ENCODE data around the gene NRROS. TPM values are rescaled to one million over a fixed set of nuclear protein-coding genes. Genes with fewer than 3 reads are reported as not detected.

NRROS gene
- total and polyA plus RNA-seq, 8 donors: 0.37 to 3.6 (median 1.0) TPM

DNA sequence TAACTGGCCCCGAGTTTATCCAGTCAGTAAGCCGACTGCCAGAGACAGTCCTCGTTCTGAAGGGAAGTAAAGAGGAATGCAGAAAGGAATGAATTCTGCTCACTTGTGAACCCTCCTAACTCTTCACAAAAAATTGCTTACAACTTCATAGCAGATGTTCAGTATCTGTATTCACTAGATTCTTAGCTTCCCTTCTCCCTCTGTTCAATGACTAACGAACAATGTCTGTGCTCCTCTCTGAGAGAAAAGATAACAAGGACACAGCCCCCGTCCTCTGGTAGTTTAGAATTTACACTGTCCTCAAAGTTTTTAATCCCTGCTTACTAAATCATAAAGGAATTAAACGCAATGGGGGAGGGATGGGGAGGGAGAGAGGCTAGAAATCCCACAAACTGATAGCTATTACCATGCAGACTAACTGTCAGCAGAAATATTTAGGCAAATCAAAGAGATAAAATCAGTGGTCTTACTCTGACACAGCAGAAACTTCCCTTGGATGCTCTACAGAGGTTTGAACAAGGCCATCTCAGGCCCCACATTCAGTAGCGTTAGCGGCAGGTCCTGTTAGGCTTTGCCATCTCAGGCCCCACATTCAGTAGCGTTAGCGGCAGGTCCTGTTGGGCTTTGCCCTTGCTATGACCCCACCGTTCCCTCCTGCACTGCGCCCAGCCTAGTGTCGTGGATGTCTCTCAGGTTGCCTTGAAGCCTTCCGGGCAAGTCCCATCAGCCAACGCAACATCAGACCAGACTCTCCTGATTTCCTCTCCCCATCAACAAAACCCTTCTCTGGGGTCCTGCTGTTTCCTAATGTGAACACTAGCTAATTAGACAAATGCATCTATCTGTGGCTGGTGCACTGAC lies 23.4 kb downstream of the NRROS start:
- DNase-seq: no peak
- Histone ChIP-seq H3K27me3 (no peaks in the 10 kb centered on the region), H3K4me3 (no peak overlapping the region), H3K9me3 (no peaks in the 10 kb centered on the region), H3K27ac (no peak overlapping the region), H3K4me1 (no peaks in the 10 kb centered on the region), H3K36me3 (no peaks in the 10 kb centered on the region)
- WGBS, 2 donors: 54 to 71% methylated on average over 15 of the region's 15 CpGs
- FAIRE-seq: no peak
- no peak for ATAC-seq
- TF ChIP-seq CTCF (IDR thresholded peaks at IDR 0.05): no peak
- intact Hi-C loops (cut with DNase I): no loop called here

- DNase-seq: no peak
- H3K4me1 ChIP-seq: no peaks in the 10 kb centered on the region
- peak in 1 of 4 donors; percentile 32 for ATAC-seq
- 31 to 37% methylated on average over 23 of the region's 23 CpGs for WGBS, 2 donors
- FAIRE-seq: no peak
- no peaks in the 10 kb centered on the region for H3K9me3 ChIP-seq
- no peak for TF ChIP-seq CTCF (IDR thresholded peaks at IDR 0.05)
- H3K27ac ChIP-seq: no peak overlapping the region
- no peaks in the 10 kb centered on the region for H3K27me3 ChIP-seq
- H3K4me3 ChIP-seq: no peak overlapping the region
- H3K36me3 ChIP-seq: no peaks in the 10 kb centered on the region
- intact Hi-C loops (cut with DNase I): no loop called here
These were observed 26.7 kb downstream of the NRROS start for GRCh38 chr3:196666001-196666867.

DNA sequence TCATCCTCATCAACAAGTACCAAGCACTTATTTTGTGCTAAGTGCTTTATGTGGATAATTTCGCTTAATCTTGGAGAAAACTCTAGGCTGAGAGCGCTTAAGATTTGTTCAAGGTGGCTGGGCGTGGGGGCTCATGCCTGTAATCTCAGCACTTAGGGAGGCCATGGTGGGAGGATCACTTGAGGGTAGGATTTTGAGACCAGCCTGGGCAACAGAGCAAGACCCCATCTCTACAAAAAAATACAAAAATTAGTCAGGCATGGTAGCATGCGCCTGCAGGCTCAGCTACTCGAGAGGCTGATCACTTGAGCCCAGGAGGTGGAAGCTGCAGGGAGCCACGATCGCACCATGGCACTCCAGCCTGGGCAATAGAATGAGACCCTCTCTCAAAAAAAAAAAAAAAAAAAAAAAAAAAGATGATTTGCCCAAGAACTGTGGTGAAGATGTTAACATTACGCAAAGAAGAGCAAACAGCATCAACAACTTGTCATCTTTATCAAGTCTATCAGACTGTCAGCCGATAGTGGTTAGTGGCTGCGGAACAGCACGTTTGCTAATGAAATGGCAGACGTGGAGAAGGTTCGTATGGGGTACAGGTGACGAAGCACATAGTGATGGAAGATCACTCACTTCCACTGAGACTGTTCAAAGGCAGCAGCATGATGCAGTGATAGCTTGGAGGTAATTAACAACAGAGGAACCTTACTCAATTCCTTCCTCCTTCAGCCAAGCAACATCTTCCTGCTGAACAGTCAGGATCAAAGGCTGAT lies 27.7 kb downstream of the NRROS start:
- H3K4me3 ChIP-seq: no peak overlapping the region
- WGBS, 2 donors: 64 to 75% methylated on average over 14 of the region's 14 CpGs
- no peak for ATAC-seq
- no peaks in the 10 kb centered on the region for H3K9me3 ChIP-seq
- H3K36me3 ChIP-seq: no peaks in the 10 kb centered on the region
- DNase-seq: no peak
- intact Hi-C loops (cut with DNase I): no loop called here
- TF ChIP-seq CTCF (IDR thresholded peaks at IDR 0.05): no peak
- no peak overlapping the region for H3K27ac ChIP-seq
- FAIRE-seq: no peak
- H3K27me3 ChIP-seq: no peaks in the 10 kb centered on the region
- H3K4me1 ChIP-seq: no peaks in the 10 kb centered on the region

- WGBS, 2 donors: 34 to 42% methylated on average over 6 of the region's 6 CpGs
- H3K4me1 ChIP-seq: no peaks in the 10 kb centered on the region
- H3K27me3 ChIP-seq: peaks cover 0 to 15% (median 0%) of the 10 kb centered on the region in 4 donors
- no peak overlapping the region for H3K4me3 ChIP-seq
- DNase-seq (no peak), FAIRE-seq (no peak), ATAC-seq (peak in 2 of 4 donors; percentile 45 to 51)
- no peaks in the 10 kb centered on the region for H3K9me3 ChIP-seq
- TF ChIP-seq CTCF (IDR thresholded peaks at IDR 0.05): no peak
- no peaks in the 10 kb centered on the region for H3K36me3 ChIP-seq
- intact Hi-C loops (cut with DNase I): no loop called here
- no peak overlapping the region for H3K27ac ChIP-seq
These were observed 30.8 kb downstream of the NRROS start for GRCh38 chr3:196670339-196670738.
